Astrocyte (in vitro differentiated cells and primary cell): ENCODE results near the gene TMEM45B. TPM values are rescaled to one million over a fixed set of nuclear protein-coding genes. Genes with fewer than 3 reads are reported as not detected.
"Not testable (repeated sequence)": the region's sequence is repeated elsewhere in the genome, so short reads cannot be mapped to it uniquely, and the experiment has no call there.

Experiments used
- DNase-seq: peaks from one replicate; pipeline ENCODE4 v3.0.0-alpha.2; 2010; ENCODE audit warnings: low read depth
- FAIRE-seq: peaks from 2 replicates; lab custom pipeline; 2011; peaks lifted over from hg19 to GRCh38; lab: Jason Lieb, UNC
- H2AFZ ChIP-seq: 2 replicates; pipeline ENCODE4 v1.6.0; 2012; ENCODE audit warnings: low read depth, low read length, inconsistent platforms
- H3K27ac ChIP-seq: 2 replicates; pipeline ENCODE4 v1.5.1; 2011; ENCODE audit warnings: low read depth, low read length, inconsistent platforms
- H3K27me3 ChIP-seq: 2 replicates; pipeline ENCODE4 v1.6.0; 2011; ENCODE audit warnings: low read length, inconsistent platforms; ENCODE audit not compliant: insufficient read depth
- H3K36me3 ChIP-seq: 2 replicates; pipeline ENCODE4 v1.5.1; 2011; ENCODE audit warnings: low read length, inconsistent platforms; ENCODE audit not compliant: insufficient read depth
- H3K4me1 ChIP-seq: 2 replicates; pipeline ENCODE4 v1.5.1; 2011; ENCODE audit warnings: low read length, inconsistent platforms; ENCODE audit not compliant: insufficient read depth
- H3K4me2 ChIP-seq: 2 replicates; pipeline ENCODE4 v1.6.0; 2012; ENCODE audit warnings: low read length, inconsistent platforms
- H3K4me3 ChIP-seq: 2 replicates; pipeline ENCODE4 v1.5.1; 2011; ENCODE audit warnings: low read depth, mild to moderate bottlenecking, low read length, inconsistent platforms; ENCODE audit not compliant: insufficient read depth
- H3K79me2 ChIP-seq: 2 replicates; pipeline ENCODE4 v1.6.0; 2012; ENCODE audit warnings: mild to moderate bottlenecking, low read length, inconsistent platforms; ENCODE audit not compliant: insufficient read depth
- H3K9ac ChIP-seq: 2 replicates; pipeline ENCODE4 v1.6.0; 2012; ENCODE audit warnings: mild to moderate bottlenecking, low read length, inconsistent platforms
- H3K9me3 ChIP-seq: 2 replicates; pipeline ENCODE4 v1.5.1; 2012; ENCODE audit warnings: low read depth, mild to moderate bottlenecking, low read length, inconsistent platforms; ENCODE audit not compliant: insufficient read depth
- H4K20me1 ChIP-seq: 2 replicates; pipeline ENCODE4 v1.6.0; 2012; ENCODE audit warnings: low read length, inconsistent platforms; ENCODE audit not compliant: insufficient read depth
- H3K27ac Mint-ChIP-seq: one replicate; pipeline ENCODE4 v1.8.0; 2021; ENCODE audit warnings: mild to moderate bottlenecking, mixed read lengths; ENCODE audit not compliant: unreplicated experiment
- H3K27me3 Mint-ChIP-seq: one replicate; pipeline ENCODE4 v1.8.0; 2021; ENCODE audit warnings: low read depth, mixed read lengths; ENCODE audit not compliant: unreplicated experiment
- H3K36me3 Mint-ChIP-seq: one replicate; pipeline ENCODE4 v1.8.0; 2021; ENCODE audit warnings: low read depth, mixed read lengths; ENCODE audit not compliant: unreplicated experiment
- H3K4me1 Mint-ChIP-seq: one replicate; pipeline ENCODE4 v1.8.0; 2021; ENCODE audit warnings: low read depth, mixed read lengths; ENCODE audit not compliant: unreplicated experiment
- H3K4me3 Mint-ChIP-seq: one replicate; pipeline ENCODE4 v1.8.0; 2021; ENCODE audit warnings: mild to moderate bottlenecking, moderate library complexity, mixed read lengths; ENCODE audit not compliant: unreplicated experiment
- H3K9me3 Mint-ChIP-seq: one replicate; pipeline ENCODE4 v1.8.0; 2021; ENCODE audit warnings: mild to moderate bottlenecking, mixed read lengths; ENCODE audit not compliant: unreplicated experiment
- CTCF ChIP-seq: IDR thresholded peaks from 2 replicates; pipeline ENCODE4 v1.5.1; 2011; ENCODE audit warnings: low read depth, mild to moderate bottlenecking, inconsistent platforms, low read length, moderate library complexity; ENCODE audit not compliant: insufficient read depth
- EZH2 ChIP-seq: IDR thresholded peaks from 2 replicates; pipeline ENCODE4 v1.6.1; 2012; ENCODE audit warnings: mild to moderate bottlenecking, low read length, inconsistent platforms; ENCODE audit not compliant: insufficient read depth
- total RNA-seq: library from RNA; stranded (reverse); gene quantifications from 2 replicates; pipeline ENCODE4 v1.2.1, GENCODE V29; 2021

Gene TMEM45B
- total RNA-seq, 1 donor from 2014 or later, result not detected

- no peak overlapping the region for H3K4me3 Mint-ChIP-seq
- H3K4me3 ChIP-seq, result no peak overlapping the region
- TF ChIP-seq EZH2, result no peak
- TF ChIP-seq CTCF, result no peak
- no peaks in the 10 kb centered on the region for H3K27me3 Mint-ChIP-seq
- no peak overlapping the region for H3K27ac ChIP-seq
- no peaks in the 10 kb centered on the region for H3K27me3 ChIP-seq
- peaks cover 6% of the 10 kb centered on the region for H4K20me1 ChIP-seq
- H3K36me3 Mint-ChIP-seq, result peaks cover 22% of the 10 kb centered on the region
- peaks cover 11% of the 10 kb centered on the region for H3K4me1 Mint-ChIP-seq
- H3K9me3 ChIP-seq, result no peaks in the 10 kb centered on the region
- no peak for DNase-seq
- H3K9ac ChIP-seq, result no peak overlapping the region
- no peak for FAIRE-seq
- no peaks in the 10 kb centered on the region for H3K79me2 ChIP-seq
- H3K27ac Mint-ChIP-seq, result no peak overlapping the region
- peaks cover 43% of the 10 kb centered on the region for H3K36me3 ChIP-seq
- peaks cover 2% of the 10 kb centered on the region for H3K9me3 Mint-ChIP-seq
- peaks cover 13% of the 10 kb centered on the region for H3K4me1 ChIP-seq
- no peak overlapping the region for H3K4me2 ChIP-seq
- H2AFZ ChIP-seq, result no peak overlapping the region
Observed at GRCh38 chr11:129865701-129866100, 50.1 kb downstream of the TMEM45B start.

- TF ChIP-seq CTCF, result no peak
- no peak for TF ChIP-seq EZH2
- H3K27ac Mint-ChIP-seq, result no peak overlapping the region
- no peak for FAIRE-seq
Observed at GRCh38 chr11:129866311-129866710, 50.7 kb downstream of the TMEM45B start.

GRCh38 chr11:129868626-129869025 is 53.0 kb downstream of the TMEM45B start:
- not testable (repeated sequence) for H3K27ac ChIP-seq, H3K27ac Mint-ChIP-seq, H3K4me3 Mint-ChIP-seq, H3K9me3 Mint-ChIP-seq, H3K4me1 Mint-ChIP-seq, H3K4me2 ChIP-seq, H3K9ac ChIP-seq, H3K9me3 ChIP-seq, H3K27me3 Mint-ChIP-seq, H3K79me2 ChIP-seq, FAIRE-seq, DNase-seq, H3K4me1 ChIP-seq, H2AFZ ChIP-seq, H3K4me3 ChIP-seq, H3K27me3 ChIP-seq
- peaks cover 16% of the 10 kb centered on the region for H4K20me1 ChIP-seq
- peaks cover 66% of the 10 kb centered on the region for H3K36me3 ChIP-seq
- H3K36me3 Mint-ChIP-seq, result peaks cover 15% of the 10 kb centered on the region

More at GRCh38 chr11:129866311-129866710, 50.7 kb downstream of the TMEM45B start:
- Histone ChIP-seq H4K20me1 (peaks cover 9% of the 10 kb centered on the region), H3K9ac (no peak overlapping the region), H2AFZ (no peak overlapping the region), H3K9me3 (no peaks in the 10 kb centered on the region), H3K36me3 (peaks cover 49% of the 10 kb centered on the region), H3K27ac (no peak overlapping the region), H3K79me2 (no peaks in the 10 kb centered on the region), H3K4me2 (no peak overlapping the region), H3K27me3 (no peaks in the 10 kb centered on the region), H3K4me1 (peaks cover 10% of the 10 kb centered on the region), H3K4me3 (no peak overlapping the region)
- Mint-ChIP-seq H3K27me3 (no peaks in the 10 kb centered on the region), H3K4me3 (no peak overlapping the region), H3K9me3 (peaks cover 2% of the 10 kb centered on the region), H3K4me1 (peaks cover 11% of the 10 kb centered on the region), H3K36me3 (peaks cover 23% of the 10 kb centered on the region)
- no peak for DNase-seq
